ENCODE measurements around the gene C12orf76.

DNA sequence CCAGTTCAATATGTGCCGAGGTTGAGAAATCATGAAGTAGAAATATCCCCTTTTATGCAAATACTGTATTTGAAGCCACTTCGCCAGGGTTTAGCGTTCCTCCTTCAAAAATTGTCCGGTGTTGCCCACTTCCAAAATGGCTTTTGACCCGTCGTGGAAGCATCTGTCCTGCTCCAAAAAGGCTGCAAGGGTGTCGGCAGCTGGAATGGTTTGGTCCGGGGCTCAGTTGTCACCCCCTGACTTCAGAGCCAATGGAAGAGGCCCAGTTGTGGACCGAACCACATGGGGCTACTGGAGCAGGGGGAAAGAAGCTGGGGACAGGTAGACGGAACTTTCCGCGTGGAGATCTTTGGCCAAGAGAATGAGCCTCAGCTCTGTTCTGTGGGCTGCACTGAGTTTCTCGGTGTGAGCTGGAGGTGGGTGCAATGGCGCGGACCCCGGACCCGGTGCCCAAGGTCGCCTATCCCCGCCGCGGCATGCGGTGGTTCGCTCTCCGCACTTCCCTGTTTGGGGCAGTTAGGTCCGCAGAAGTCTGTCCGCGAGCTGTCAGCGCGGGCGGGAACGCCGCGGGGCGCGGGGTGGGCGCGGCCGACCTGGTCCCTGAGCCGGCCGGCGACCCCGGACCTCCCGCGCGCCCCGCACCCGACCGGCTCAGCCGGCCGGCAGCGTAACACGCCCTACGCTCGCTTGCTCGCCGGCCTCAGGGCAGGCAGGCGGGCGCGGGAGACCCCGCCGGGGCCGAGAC lies 49.2 kb downstream of the C12orf76 start, which contains the start of gene ANKRD13A:
- TF ChIP-seq CTCF (IDR thresholded peaks at IDR 0.05) (no peak), POLR2A (IDR thresholded peaks at IDR 0.05) (no peak), POLR2AphosphoS5 (IDR thresholded peaks at IDR 0.05) (peak; percentile 47 to 83 (median 78)), EP300 (IDR thresholded peaks at IDR 0.05) (no peak)

Measured in sigmoid colon (tissue), 4 donors.